Measurements from ENCODE around the gene NSUN7. TPM values are rescaled to one million over a fixed set of nuclear protein-coding genes. Genes with fewer than 3 reads are reported as not detected.

NSUN7 gene
- polyA plus RNA-seq, 1 donor from 2014 or later: 0.51 TPM

DNA sequence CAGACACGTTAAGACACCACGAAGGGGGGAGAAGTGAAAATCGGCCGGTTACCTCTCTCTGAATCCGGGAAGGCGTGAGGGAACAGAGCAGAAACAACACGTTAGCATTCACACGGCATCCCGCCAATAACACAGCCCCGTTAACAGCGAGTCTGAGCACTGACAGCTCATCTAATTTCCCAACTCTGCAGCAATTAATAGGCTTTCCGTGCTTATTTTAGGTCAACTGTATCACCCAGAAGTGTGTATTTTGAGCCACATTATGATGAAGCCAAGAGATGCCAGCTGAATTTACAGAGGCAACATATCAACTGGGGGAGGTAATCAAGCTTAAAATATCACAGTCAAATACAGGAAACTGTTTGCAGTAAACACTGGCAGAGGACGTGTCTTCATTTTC is 92.6 kb downstream of the NSUN7 start:
- Histone ChIP-seq H3K36me3 (ENCODE audit: insufficient read depth, low read length) (no peaks in the 10 kb centered on the region), H3K4me3 (ENCODE audit: low read length) (peak overlapping the region; percentile 3), H3K9ac (ENCODE audit: low read length) (no peak overlapping the region), H3K27me3 (ENCODE audit: insufficient read depth, low read depth, low read length) (no peaks in the 10 kb centered on the region), H3K9me3 (ENCODE audit: low read length) (no peaks in the 10 kb centered on the region), H2AFZ (ENCODE audit: low read depth, low read length) (no peak overlapping the region), H3K9me2 (ENCODE audit: insufficient read depth, low read length) (no peaks in the 10 kb centered on the region), H3K27ac (ENCODE audit: low read length) (no peak overlapping the region), H3K4me2 (ENCODE audit: low read length) (no peak overlapping the region), H3K79me2 (replicated peaks; ENCODE audit: insufficient read depth, low read length) (peaks cover 52% of the 10 kb centered on the region), H3F3A (ENCODE audit: insufficient read depth, low read length, poor library complexity, severe bottlenecking) (no peaks in the 10 kb centered on the region), H4K20me1 (ENCODE audit: insufficient read depth) (no peaks in the 10 kb centered on the region)
- TF ChIP-seq, protein P1, sequence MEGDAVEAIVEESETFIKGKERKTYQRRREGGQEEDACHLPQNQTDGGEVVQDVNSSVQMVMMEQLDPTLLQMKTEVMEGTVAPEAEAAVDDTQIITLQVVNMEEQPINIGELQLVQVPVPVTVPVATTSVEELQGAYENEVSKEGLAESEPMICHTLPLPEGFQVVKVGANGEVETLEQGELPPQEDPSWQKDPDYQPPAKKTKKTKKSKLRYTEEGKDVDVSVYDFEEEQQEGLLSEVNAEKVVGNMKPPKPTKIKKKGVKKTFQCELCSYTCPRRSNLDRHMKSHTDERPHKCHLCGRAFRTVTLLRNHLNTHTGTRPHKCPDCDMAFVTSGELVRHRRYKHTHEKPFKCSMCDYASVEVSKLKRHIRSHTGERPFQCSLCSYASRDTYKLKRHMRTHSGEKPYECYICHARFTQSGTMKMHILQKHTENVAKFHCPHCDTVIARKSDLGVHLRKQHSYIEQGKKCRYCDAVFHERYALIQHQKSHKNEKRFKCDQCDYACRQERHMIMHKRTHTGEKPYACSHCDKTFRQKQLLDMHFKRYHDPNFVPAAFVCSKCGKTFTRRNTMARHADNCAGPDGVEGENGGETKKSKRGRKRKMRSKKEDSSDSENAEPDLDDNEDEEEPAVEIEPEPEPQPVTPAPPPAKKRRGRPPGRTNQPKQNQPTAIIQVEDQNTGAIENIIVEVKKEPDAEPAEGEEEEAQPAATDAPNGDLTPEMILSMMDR (IDR thresholded peaks at IDR 0.05; ENCODE audit: poor library complexity, severe bottlenecking): no peak
- TF ChIP-seq, protein P2, sequence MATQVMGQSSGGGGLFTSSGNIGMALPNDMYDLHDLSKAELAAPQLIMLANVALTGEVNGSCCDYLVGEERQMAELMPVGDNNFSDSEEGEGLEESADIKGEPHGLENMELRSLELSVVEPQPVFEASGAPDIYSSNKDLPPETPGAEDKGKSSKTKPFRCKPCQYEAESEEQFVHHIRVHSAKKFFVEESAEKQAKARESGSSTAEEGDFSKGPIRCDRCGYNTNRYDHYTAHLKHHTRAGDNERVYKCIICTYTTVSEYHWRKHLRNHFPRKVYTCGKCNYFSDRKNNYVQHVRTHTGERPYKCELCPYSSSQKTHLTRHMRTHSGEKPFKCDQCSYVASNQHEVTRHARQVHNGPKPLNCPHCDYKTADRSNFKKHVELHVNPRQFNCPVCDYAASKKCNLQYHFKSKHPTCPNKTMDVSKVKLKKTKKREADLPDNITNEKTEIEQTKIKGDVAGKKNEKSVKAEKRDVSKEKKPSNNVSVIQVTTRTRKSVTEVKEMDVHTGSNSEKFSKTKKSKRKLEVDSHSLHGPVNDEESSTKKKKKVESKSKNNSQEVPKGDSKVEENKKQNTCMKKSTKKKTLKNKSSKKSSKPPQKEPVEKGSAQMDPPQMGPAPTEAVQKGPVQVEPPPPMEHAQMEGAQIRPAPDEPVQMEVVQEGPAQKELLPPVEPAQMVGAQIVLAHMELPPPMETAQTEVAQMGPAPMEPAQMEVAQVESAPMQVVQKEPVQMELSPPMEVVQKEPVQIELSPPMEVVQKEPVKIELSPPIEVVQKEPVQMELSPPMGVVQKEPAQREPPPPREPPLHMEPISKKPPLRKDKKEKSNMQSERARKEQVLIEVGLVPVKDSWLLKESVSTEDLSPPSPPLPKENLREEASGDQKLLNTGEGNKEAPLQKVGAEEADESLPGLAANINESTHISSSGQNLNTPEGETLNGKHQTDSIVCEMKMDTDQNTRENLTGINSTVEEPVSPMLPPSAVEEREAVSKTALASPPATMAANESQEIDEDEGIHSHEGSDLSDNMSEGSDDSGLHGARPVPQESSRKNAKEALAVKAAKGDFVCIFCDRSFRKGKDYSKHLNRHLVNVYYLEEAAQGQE (IDR thresholded peaks at IDR 0.05; ENCODE audit: borderline replicate concordance): no peak
- TF ChIP-seq RAD21 (conservative IDR thresholded peaks at IDR 0.05) (no peak), TAF1 (IDR thresholded peaks at IDR 0.05; ENCODE audit: low read depth) (no peak), SMC3 (conservative IDR thresholded peaks at IDR 0.05; ENCODE audit: poor library complexity) (no peak), POLR2AphosphoS5 (IDR thresholded peaks at IDR 0.05) (no peak), EP300 (conservative IDR thresholded peaks at IDR 0.05; ENCODE audit: poor library complexity, severe bottlenecking) (no peak), EZH2 (IDR thresholded peaks at IDR 0.05; ENCODE audit: borderline replicate concordance, insufficient read depth, low read length, poor library complexity, severe bottlenecking) (no peak), MXI1 (conservative IDR thresholded peaks at IDR 0.05; ENCODE audit: poor library complexity, severe bottlenecking) (no peak)

DNA sequence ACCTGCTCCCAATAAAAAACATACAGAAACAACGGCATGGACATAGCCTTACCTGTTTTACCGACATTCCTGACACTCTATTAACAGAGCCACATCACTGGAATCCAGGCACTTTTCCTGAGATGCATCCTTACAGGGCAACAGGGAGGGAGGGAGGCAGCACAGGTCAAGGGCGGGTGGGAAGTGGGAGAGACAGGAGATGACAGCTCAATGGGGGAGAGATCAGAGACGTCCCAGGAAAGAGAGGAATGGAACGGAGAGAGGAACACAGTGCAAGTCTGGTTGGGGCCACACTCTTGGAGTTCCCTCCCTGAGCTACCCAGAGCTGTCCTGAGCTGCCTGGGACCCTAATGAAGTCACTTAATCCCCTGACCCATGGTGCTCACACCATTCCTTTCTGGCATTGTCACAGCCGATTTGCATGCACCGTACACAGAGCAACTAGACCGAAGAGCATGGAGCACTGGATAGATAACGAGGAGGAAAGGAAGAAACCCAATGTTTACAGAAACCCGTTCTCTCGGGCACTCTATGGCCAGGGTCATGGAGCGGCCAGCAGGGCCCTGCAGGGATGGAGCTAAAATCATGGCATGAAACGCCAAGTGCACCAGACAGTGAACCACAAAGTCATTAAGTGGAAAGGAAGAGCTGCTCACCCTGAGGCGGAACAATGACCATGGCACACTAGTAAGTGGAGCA is 93.1 kb downstream of the NSUN7 start:
- TF ChIP-seq EP300 (conservative IDR thresholded peaks at IDR 0.05; ENCODE audit: poor library complexity, severe bottlenecking) (no peak), MXI1 (conservative IDR thresholded peaks at IDR 0.05; ENCODE audit: poor library complexity, severe bottlenecking) (no peak), EZH2 (IDR thresholded peaks at IDR 0.05; ENCODE audit: borderline replicate concordance, insufficient read depth, low read length, poor library complexity, severe bottlenecking) (no peak), POLR2AphosphoS5 (IDR thresholded peaks at IDR 0.05) (no peak)
- TF ChIP-seq, protein P2 (IDR thresholded peaks at IDR 0.05; ENCODE audit: borderline replicate concordance): no peak
- Histone ChIP-seq H3K9ac (ENCODE audit: low read length) (no peak overlapping the region), H3K36me3 (ENCODE audit: insufficient read depth, low read length) (no peaks in the 10 kb centered on the region), H3K4me3 (ENCODE audit: low read length) (peak overlapping the region; percentile 3), H3K27me3 (ENCODE audit: insufficient read depth, low read depth, low read length) (no peaks in the 10 kb centered on the region), H4K20me1 (ENCODE audit: insufficient read depth) (no peaks in the 10 kb centered on the region), H3K4me2 (ENCODE audit: low read length) (no peak overlapping the region), H3K79me2 (replicated peaks; ENCODE audit: insufficient read depth, low read length) (peaks cover 53% of the 10 kb centered on the region), H3K27ac (ENCODE audit: low read length) (no peak overlapping the region), H2AFZ (ENCODE audit: low read depth, low read length) (no peak overlapping the region), H3K9me2 (ENCODE audit: insufficient read depth, low read length) (no peaks in the 10 kb centered on the region), H3K9me3 (ENCODE audit: low read length) (no peaks in the 10 kb centered on the region), H3F3A (ENCODE audit: insufficient read depth, low read length, poor library complexity, severe bottlenecking) (no peaks in the 10 kb centered on the region)

Data from neural cell (in vitro differentiated cells).